Renal cortex interstitium (tissue), 11 donors: ENCODE measurements around the gene ICAM3. TPM values are rescaled to one million over a fixed set of nuclear protein-coding genes. Genes with fewer than 3 reads are reported as not detected.
"Not testable (repeated sequence)": the region's sequence is repeated elsewhere in the genome, so short reads cannot be mapped to it uniquely, and the experiment has no call there.

Source experiments
- DNase-seq, 11 donors: peaks; one replicate each; pipeline ENCODE4 v3.0.0-alpha.2; 2013; ENCODE audit warnings: low read depth in 9 of 11, low spot score in 4 of 11; ENCODE audit errors: extremely low read depth in 1 of 11
- polyA plus RNA-seq, 3 donors: library from polyadenylated mRNA; unstranded; fragments of 120-200 nt; gene quantifications; one replicate each; pipeline ENCODE4 v1.2.1, GENCODE V29; 2013; ENCODE audit not compliant: insufficient read length in 3 of 3

Gene ICAM3
- polyA plus RNA-seq, 3 donors, result 8.2 to 10.4 (median 10.0) TPM

- DNase-seq, result peak in 3 of 11 donors; percentile 41 to 65 (median 56)
Measured at GRCh38 chr19:10353793-10354391, 14.5 kb upstream of the ICAM3 start.

- DNase-seq, result peak in 6 of 11 donors; percentile 54 to 80 (median 72)
Measured at GRCh38 chr19:10352764-10353671, 13.6 kb upstream of the ICAM3 start.

GRCh38 chr19:10346509-10346908 is 7.1 kb upstream of the ICAM3 start:
- no peak for DNase-seq

GRCh38 chr19:10344780-10345179 is 5.4 kb upstream of the ICAM3 start:
- no peak for DNase-seq

GRCh38 chr19:10343495-10343894 is 4.1 kb upstream of the ICAM3 start:
- no peak for DNase-seq

GRCh38 chr19:10339977-10340376 is 553 bp upstream of the ICAM3 start:
- DNase-seq, result no peak

- no peak for DNase-seq
Measured at GRCh38 chr19:10338940-10339339, 484 bp downstream of the ICAM3 start.

- DNase-seq, result not testable (repeated sequence)
Measured at GRCh38 chr19:10336725-10337124, 2.7 kb downstream of the ICAM3 start.

- DNase-seq, result no peak
Measured at GRCh38 chr19:10335352-10335985, 4.0 kb downstream of the ICAM3 start.

GRCh38 chr19:10334588-10335351 is 4.7 kb downstream of the ICAM3 start:
- peak in 9 of 11 donors; percentile 56 to 89 (median 83) for DNase-seq

GRCh38 chr19:10333758-10334587 is 5.5 kb downstream of the ICAM3 start:
- no peak for DNase-seq

- DNase-seq, result peak; percentile 88 to 97 (median 96)
Measured at GRCh38 chr19:10332965-10333757, 6.3 kb downstream of the ICAM3 start, which contains the start of gene RAVER1. Gene RAVER1, minus strand, starts transcription at chr19:10333529. Its CDS starts 22 bp downstream, at chr19:10333507.

- DNase-seq, result no peak
Measured at GRCh38 chr19:10332158-10332964, 7.1 kb downstream of the ICAM3 start.

- no peak for DNase-seq
Measured at GRCh38 chr19:10329555-10329954, 9.9 kb downstream of the ICAM3 start.

GRCh38 chr19:10328558-10329429 is 10.6 kb downstream of the ICAM3 start:
- no peak for DNase-seq

- DNase-seq, result no peak
Measured at GRCh38 chr19:10327793-10328192, 11.6 kb downstream of the ICAM3 start.
